ENCODE measurements around the gene KAT8. TPM values are rescaled to one million over a fixed set of nuclear protein-coding genes. Genes with fewer than 3 reads are reported as not detected.
"Not testable (repeated sequence)": the region's sequence is repeated elsewhere in the genome, so short reads cannot be mapped to it uniquely, and the experiment has no call there.

Gene KAT8
- total and polyA plus RNA-seq, 2 of the 13 experiments (the other 11 are each of a cell fraction or from before 2014, with no cell fraction given), result 79.0 to 84.2 TPM

GRCh38 chr16:31141071-31141469 is 23.6 kb downstream of the KAT8 start:
- BruUV-seq (replicated peaks); DNase-seq (ENCODE audit: low spot score); in situ Hi-C loops (cut with HindIII; ENCODE audit: extremely low pct_ligation_motif_present, low pct_unique_long_range_greater_than_20kb); FAIRE-seq; H3K79me2 ChIP-seq (ENCODE audit: insufficient read depth, low read length); H3K9me3 ChIP-seq (ENCODE audit: low read length); CTCF ChIA-PET (ENCODE audit: low intra/inter-chr PET ratio, low total read pairs); H3K36me3 ChIP-seq (replicated peaks in 1 of 2; ENCODE audit: control insufficient read depth in 1 of 2, insufficient read depth in 2 of 2, low read length in 2 of 2); H3K27me3 ChIP-seq (ENCODE audit: control insufficient read depth in 1 of 2, insufficient read depth in 2 of 2, low read length in 2 of 2); H4K20me1 ChIP-seq (ENCODE audit: insufficient read depth, low read length); ATAC-seq; H2AFZ ChIP-seq (ENCODE audit: low read length); TF ChIP-seq ZBTB40 (IDR thresholded peaks at IDR 0.05): not testable (repeated sequence)
- Histone ChIP-seq H3K27ac (ENCODE audit: extremely low read length, insufficient read depth, low read length) (peak overlapping the region; percentile 80), H3K9ac (ENCODE audit: insufficient read depth, low read depth, low read length) (peak overlapping the region; percentile 67), H3K4me3 (replicated peaks in 1 of 3; ENCODE audit: insufficient read depth in 1 of 3, low read depth in 2 of 3, low read length in 3 of 3) (peak overlapping the region; percentile 28 to 77 (median 64)), H3K4me1 (ENCODE audit: insufficient read depth, low read length) (peaks cover 70% of the 10 kb centered on the region), H3K4me2 (ENCODE audit: low read depth, low read length) (peak overlapping the region; percentile 91)
- intact Hi-C loops (cut with micrococcal nuclease; ENCODE audit: unreplicated experiment), result loop anchor here (5.0 to 10.0 kb wide), 2 partner anchors 144 to 186 kb away; partner anchors contain the start of gene SETD1A
- POLR2A ChIA-PET, result interaction anchor here (0.7 to 11.4 kb wide), 17 partner anchors 9 to 572 kb away, joined by 3 to 275 read pairs (median 5); partner anchors contain the start of genes FUS, KAT8, PRSS36 and VKORC1
- WGBS (ENCODE audit: low lambda C conversion rate), result 17% methylated on average over 9 of the region's 9 CpGs
- TF ChIP-seq ZNF44 (CRISPR knock-in tag; IDR thresholded peaks at IDR 0.05) (peak; percentile 40; the same call in 1 of the 2 replicates), ZNF501 (CRISPR knock-in tag; IDR thresholded peaks at IDR 0.05) (0 out of 2 replicates have a peak, but pooled peaks have one; percentile 11), NFATC3 (CRISPR knock-in tag; IDR thresholded peaks at IDR 0.05) (peak; percentile 60; the same call in 1 of the 2 replicates), PAWR (CRISPR knock-in tag; IDR thresholded peaks at IDR 0.05; ENCODE audit: borderline replicate concordance) (0 out of 2 replicates have a peak, but pooled peaks have one; percentile 28), CHD4 (IDR thresholded peaks at IDR 0.05; ENCODE audit: borderline replicate concordance, low read length) (0 out of 2 replicates have a peak, but pooled peaks have one; percentile 7), LBX2 (CRISPR knock-in tag; IDR thresholded peaks at IDR 0.05; ENCODE audit: borderline replicate concordance) (peak; percentile 17; the same call in 1 of the 2 replicates), ZNF136 (CRISPR knock-in tag; IDR thresholded peaks at IDR 0.05; ENCODE audit: low read depth) (peak; percentile 67; the same call in 1 of the 2 replicates), ZNF460 (CRISPR knock-in tag; IDR thresholded peaks at IDR 0.05; ENCODE audit: borderline replicate concordance) (0 out of 2 replicates have a peak, but pooled peaks have one; percentile 1), ZBTB40 (CRISPR knock-in tag; IDR thresholded peaks at IDR 0.05) (0 out of 2 replicates have a peak, but pooled peaks have one; percentile 55), ZNF329 (CRISPR knock-in tag; IDR thresholded peaks at IDR 0.05; ENCODE audit: low read depth) (0 out of 2 replicates have a peak, but pooled peaks have one; percentile 42), SPEN (CRISPR knock-in tag; IDR thresholded peaks at IDR 0.05; ENCODE audit: low read depth) (0 out of 2 replicates have a peak, but pooled peaks have one; percentile 4), ZNF121 (CRISPR knock-in tag; IDR thresholded peaks at IDR 0.05) (peak; percentile 89), ZNF816 (CRISPR knock-in tag; IDR thresholded peaks at IDR 0.05; ENCODE audit: borderline replicate concordance) (0 out of 2 replicates have a peak, but pooled peaks have one; percentile 55)

All from HepG2 (cell line).